HG03196 (cell line): ENCODE measurements around the gene KRT15.

Source experiments
- ATAC-seq: cut with Tn5 transposase; IDR thresholded peaks from one replicate; pipeline ENCODE4 v1.9.1; 2021; ENCODE audit not compliant: unreplicated experiment

KRT15 gene

DNA sequence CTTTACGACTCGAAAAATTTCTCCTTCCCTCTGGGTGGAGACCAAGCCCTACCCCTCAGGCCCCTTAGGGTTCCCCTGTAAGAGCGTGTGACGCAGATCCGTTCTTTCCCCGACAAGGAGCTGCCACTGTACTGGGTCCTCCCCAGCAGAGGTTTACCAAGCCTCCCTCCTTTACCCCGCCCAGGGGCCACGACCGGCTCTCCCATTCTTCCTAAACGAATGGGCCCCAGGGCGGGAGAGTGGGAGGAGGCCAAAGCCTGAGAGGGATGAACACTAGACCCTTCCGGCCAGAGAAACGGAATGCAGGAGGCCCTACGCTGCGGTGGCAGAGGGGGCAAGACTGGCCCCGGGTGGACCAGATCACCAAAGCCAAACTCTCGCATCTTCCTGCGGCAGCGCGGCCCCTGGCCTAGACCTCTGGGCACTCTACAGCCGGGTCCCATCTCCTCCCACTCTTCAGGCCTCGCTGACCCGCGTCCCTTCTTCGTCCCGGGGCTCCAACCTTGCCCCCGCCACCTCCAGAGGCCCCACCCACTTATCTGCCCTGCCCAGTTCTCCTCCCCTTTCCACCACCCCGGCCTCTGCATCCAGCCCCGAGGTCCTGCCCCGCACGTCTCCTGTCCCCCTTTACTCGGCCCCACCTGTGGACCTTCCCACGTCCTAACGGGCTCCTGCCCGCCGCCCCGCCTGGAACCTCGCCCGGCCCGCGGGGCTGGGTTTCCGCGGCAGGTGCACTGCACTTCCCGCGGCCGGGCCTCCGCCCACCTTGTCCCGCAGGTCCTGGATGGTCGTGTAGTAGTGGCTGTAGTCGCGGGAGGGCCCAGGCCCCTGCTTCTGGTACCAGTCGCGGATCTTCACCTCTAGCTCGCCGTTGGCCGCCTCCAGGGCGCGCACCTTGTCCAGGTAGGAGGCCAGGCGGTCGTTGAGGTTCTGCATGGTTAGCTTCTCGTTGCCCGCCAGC lies 8.7 kb upstream of the KRT15 start:
- ATAC-seq, result no peak

DNA sequence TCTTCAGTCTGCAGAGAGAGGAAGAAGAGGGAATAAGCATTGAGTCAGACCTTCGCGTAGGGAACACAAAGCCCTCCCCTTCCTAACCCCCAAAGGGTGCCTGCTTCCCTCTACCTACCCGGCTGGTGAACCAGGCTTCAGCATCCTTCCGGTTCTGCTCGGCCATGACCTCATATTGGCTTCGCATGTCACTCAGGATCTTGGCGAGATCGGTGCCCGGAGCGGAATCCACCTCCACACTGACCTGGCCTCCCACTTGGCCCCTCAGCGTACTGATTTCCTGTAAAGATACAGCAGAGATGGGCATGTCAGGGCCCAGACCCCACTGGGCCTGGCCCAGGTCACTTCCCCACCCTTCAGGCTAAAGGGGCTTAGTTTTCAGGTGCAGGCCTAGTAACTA lies 5.6 kb upstream of the KRT15 start:
- ATAC-seq, result no peak

DNA sequence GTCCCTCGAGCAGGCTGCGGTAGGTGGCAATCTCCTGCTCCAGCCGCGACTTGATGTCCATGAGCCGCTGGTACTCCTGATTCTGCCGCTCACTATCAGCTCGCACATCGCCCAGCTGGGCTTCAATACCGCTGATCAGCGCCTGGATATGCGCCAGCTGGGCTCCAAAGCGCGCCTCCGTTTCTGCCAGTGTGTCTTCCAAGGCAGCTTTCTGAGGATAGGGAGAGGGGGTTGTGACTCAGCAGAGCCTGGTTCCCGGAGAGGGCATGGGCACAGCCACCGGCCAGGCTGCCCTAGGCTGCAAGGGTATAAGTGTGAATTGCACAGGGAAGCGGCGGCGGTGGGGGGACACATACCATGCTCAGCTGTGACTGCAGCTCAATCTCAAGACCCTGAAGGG lies 5.1 kb upstream of the KRT15 start:
- no peak for ATAC-seq

DNA sequence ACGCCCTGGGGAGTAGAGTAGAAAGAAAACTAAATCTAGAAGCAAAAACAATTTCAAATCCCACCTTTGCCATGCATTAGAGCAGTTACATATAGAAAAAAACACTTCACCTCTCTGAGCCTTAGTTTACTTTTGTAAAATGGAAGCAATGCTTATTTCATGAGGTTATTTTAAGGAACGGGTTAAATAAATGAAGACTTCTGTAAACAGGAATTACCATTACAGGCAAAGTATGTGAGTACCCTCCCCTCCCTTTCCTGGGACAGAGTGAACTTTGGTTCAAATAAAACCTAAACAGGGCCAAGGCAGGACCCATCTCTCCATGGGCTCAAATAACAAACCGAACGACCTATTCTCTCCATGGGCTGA lies 4.5 kb upstream of the KRT15 start:
- no peak for ATAC-seq

DNA sequence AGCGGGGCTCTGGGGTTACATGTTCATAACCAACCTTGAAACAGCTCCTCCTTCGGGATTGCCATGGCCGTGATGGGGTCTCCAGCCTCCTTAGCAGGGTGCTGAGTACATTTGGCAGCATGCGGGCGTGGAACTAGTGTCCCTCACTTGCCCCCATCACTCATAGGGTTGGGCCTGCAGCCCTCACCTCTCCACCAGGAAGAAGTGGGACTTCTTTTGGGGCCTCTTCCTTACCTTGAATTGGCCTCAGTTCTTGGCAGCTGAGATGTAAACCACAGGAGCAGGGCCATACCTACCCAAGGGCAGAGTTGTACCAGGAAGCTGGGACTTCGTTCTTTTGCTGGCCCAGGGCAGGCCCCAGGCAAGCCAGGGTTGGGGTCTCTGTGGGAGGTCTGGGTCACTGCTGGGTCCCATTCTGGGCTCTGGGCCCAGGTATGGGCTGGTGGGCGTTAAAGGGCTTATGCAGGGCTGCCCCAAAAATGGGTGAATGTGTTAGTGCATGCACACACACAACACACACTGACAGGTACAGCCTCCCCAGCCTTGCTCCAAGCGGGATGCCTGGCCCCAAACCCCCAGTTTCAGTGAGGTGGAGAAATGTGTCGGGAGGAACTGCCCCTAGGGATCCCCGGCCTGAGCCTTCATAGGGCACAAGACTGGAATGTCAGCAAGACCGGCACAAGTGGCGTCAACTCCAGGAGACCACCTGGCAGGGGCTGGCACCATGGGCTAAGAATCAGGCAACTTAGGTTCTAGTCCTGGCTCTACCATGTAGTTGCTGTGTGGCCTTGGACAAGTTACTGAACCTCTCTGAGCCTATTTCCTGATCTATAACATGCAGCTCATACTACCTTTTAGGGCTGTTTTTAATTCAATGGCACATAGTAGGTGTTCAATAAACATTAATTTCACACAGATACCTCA lies 3.9 kb upstream of the KRT15 start:
- ATAC-seq, result no peak

DNA sequence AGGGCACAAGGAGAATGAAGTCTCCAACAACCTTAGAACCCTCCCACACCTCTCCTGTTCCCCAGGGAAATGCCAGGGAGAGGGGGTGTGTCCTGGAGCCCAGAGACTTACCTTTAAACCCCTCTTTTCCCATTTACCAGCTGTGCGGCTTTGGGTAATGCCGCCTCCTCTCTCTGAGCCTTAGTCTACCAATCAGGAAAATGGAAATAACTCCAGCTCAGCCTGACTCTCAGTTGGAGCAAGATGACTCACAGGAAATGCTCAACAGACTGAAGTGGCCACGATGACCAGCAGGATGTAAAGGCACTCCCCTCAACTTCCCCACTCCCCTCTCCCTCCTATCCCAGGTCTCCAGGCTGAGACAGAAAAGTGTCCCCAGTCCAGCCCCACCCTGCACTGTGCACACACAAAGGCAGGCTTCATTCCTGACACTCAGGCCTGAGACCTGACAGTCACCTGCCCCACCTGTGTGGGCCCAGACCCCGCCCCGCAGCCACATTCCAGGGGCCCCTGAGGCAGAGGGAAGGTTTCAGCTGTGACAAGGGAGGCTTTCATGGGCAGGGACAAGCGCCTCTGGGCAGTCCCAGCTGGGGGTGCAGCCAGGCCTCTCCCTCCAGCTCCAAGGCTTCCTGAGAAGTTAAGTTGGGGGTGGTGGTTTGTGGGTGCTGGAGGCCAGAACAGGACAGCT lies 3.0 kb upstream of the KRT15 start:
- no peak for ATAC-seq

DNA sequence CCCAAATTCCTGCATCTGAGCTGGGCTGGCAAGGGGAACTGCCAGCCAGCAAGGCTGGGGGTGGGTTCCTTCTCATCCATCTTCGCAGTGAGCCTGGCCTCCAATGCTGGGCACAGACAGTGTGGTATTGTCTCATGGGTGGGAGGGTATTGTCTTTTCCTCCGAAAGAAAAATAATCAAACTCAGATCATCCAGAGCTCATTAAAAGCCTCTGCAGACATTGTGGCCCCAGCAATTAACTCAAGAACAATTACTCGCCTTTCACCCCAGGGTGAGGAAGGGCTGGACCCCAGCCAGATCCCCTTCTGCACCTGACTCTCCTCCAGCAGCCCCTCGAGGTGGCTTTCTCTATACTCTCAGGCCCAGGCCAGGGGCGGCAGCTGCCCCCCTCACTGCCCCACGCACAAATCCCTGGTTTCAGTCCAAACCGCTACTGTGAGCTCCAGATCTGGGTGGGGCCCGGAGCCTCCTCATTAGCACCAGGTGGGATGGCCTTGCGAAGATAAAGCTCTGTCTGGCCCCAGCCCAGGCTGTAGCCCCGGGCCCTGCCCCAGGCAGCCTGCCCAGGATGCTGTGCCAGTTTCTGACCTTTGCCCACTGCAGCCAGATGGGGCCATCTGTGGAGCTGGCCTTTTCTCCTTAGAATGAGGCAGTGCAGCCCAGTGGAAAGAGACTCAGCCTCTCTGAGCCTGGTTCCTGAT lies 2.3 kb upstream of the KRT15 start:
- ATAC-seq, result no peak

DNA sequence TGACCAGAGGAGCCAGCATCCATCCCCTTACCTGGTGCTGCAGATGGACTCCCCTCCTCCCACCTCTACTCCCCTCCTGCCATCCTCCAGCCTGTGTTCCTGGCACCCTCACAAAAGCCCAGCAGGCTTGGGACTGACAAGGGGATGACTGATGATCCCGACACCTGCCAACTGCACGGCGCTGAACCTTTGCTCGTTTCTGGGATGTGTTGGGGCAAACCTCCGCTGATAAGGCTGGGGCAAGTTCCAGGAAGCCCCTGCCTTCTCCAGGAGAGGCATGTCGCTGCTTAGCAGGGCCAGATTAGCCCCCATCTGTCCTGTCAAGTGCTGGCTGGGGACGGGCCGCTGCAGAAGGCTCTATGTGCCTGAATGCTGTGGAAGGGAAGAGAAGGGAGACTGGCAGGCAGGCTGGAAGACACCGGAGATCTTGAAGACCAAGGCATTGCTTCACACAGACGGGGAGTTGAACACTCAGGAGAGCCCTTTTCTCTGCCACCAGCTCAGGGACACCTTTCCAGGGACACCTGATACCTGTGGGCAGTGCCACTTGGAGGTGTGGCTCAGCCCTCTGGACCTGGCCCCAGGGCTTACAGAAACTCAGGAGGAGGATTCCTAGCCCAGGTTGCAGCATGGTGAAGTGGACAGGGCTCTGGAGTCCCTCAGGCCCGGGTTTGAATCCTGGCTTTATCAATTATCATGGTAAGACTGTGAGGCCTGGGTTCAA lies 973 bp upstream of the KRT15 start:
- ATAC-seq, result no peak

DNA sequence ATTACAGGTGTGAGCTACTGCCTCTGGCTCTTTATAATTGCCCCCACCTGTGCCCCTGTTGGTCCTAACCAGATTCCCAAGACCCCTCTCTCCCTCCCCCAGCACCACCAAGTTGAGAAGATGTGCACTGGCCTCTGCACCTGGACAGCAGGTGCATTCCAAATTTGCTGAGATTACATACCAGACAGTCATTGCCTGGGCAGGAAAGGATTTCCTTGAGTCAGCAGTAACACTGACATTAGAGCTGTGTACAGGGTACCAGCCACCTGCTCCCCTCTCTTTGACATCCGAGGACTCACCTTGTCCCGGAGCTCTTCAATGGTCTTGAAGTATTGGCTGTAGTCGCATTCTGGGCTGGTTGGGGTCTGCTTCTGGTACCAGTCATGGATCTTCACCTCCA lies 659 bp downstream of the KRT15 start:
- no peak for ATAC-seq

DNA sequence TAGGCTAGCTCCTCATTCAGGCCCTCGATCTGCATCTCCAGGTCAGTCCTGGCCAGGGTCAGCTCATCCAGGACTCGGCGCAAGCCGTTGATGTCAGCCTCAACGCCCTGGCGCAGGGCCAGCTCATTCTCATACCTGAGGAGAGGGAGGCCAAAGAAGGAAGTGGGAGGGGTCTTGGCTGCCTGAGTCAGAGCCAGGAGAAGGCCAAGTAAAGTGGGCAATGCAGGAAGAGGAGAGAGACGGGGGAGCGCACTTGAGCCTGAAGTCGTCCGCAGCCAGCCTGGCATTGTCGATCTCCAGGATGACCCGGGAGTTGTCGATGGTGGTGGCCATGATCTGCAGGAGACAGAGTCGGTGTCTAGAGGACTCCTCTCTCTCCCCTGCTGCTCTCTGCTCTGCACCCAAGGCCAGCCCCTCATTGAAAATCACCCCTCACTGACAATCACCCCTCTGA lies 1.8 kb downstream of the KRT15 start:
- no peak for ATAC-seq

DNA sequence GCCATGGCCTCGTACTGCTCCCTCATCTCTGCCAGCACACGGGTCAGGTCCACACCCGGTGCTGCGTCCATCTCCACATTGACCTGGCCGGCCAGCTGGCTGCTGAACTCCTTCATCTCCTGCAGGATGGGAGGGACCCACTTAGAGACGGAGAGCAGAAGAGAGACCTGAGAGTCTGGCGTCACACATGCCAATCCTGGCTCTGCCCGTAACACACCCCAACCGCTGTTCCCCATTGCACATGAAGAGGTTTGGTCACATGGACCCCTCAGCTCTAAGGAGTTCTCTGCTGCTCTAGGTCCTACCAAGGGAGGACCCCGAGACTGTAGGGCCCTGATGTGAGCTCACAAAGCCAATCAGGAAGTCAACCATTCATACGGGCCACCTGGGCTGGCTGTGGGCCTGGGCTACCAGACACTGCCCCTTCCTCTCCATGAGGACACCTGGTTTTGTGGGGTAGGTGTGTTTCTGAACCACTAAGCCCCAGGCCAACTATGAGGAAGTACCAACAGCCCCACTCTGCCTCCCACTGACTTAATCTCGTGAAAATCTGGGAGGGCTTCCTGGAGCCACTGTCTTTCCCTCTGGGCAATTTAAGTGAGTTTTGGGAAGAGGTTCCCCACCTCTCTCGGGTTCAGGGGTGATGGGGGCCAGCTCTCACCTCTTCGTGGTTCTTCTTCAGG lies 2.4 kb downstream of the KRT15 start:
- ATAC-seq, result no peak

DNA sequence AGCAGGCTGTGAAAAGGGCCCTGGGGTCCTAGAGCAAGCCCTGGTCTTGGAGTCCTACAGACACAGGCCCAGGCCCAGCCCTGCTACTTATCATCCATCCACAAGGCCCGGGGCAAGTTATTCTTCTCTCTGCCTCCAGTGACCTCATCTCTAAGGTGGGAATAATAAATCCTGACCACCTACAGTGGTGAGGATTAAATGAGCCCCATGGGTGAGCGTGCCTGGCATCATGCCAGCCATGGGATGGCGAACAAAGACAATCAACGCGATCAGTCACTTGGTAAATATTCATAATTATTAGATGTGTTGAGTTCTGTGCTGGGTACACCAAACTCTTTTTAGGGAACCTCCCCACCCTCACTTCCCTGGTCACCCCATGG lies 5.5 kb downstream of the KRT15 start:
- no peak for ATAC-seq

DNA sequence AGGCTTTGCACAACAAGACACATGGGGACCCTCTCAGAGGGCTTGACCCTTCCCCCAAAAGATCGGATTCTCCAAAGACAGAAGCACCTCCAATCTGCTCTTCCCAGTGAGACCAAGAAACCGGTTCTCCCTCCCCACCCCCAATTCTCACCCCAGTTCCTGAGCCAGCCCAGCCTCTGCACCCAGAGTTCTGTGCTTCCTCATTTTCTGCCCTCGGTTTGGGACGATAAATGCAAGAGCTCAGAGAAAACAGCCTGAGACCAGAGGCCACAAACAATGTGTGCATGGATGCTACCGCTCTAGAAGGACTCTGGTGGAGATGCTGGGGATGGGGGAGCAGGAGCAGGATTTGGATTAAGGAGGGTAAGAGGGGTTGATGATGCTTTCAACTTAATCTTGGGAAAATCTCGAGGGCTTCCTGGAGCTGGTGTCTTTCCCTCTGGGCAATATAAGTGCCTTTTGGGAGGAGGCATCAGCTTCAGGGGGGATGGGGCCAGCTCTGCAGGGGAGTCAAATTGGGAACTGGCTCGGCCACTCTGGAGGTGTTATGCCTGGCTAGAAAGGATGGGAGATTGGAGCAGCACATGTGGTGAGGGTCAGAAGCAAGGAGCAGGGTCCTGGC lies 6.0 kb downstream of the KRT15 start:
- no peak for ATAC-seq

DNA sequence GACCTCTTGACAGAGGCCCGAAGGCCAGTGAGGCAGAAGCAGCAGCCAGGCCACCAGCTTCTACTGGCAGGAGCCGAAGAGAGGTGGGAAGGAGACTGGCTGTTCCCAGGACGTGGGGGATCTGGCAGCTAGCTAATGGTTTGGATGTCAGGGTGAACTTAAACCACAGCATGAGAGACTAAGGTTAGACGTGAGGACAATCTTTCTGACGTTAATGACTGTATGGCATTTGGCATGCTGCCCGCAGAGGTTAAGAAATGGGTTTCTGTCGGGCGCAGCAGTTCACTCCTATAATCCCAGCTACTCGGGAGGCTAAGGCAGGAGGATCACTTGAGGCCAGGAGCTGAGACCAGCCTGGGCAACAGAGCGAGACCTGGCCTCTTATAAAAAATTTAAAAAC lies 7.0 kb downstream of the KRT15 start:
- no peak for ATAC-seq

DNA sequence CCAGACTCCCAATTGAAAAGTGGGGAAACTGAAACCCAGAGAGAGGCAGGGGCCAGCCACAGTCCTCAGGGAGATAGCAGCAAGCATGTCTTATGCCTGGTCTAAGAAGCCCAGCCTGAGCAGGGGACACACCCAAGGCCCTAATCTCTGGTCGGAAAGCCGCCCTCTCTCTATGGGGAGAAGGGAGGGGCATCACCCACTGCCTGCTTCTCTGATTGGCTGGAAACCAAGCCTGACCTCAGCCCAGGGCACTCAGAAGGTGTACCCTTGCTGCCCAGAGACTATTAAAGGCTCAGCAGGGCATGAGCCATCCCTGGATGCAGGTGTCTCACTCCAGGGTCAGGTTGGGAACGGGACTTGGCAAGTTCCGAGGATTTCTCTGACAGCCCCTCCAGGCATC lies 7.6 kb downstream of the KRT15 start:
- no peak for ATAC-seq

DNA sequence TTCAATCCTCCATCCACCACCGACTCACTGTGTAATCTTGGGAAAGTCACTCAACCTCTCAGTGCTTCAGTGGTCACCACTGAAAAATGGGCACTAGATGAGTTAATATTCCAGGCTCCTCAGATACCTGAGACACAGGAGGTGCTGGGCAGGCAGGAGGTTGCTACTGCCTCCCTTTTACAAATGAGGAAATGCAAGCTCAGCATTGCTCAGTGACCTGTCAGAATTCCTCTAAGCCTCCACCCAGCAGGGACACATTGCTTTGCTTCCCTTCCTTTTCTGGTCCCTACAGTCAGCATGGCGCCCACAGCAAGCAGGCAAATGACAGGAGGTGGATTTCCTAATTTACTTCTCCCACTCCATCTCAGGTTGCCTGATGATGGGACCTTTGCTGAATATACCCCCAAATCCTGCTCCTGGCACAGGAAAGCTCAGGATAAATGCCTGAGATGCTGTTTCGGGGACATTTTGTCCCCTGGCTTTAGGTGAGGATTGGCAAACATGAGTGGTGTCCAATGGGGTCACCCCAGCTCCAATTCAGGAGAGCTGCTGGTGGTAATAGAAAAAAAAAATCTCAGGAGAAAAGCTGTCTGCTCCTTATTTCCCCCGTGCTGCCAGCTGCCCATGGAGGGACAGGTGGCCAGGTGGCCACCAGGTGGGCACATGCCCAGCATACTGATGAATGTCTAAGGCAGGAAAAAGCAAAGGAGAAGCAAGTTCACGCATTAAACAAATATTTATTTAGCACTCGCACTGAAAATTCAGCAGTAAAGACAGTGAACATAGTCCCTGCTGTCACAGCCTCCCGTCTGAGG lies 8.2 kb downstream of the KRT15 start:
- no peak for ATAC-seq

DNA sequence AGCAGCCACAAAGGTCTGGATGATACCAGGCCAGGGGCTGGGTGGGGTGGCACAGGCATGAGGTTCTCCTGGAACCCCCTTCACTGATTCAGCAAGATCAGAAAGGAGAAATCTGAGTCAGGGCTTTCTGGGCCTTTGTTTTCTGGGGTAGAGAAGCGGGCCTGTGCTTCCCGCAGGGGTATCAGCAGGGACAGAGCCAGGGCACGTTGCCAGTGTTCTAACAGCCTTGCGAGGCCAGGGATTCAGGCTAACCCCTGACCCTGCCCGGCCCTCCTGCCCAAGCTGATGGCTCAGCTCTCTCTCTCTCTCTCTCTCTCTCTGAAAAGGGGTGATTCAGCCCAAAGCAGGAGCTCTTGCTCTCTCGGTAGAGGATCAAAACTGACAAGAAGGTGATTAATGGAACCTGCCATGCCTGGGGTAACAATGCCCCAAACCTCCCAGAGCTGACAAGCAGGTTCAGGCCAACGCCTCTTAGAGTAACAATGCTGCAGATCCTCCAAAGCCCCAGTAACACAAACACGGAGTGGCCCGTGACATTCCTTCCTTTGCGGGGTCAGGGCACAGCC lies 11.3 kb downstream of the KRT15 start:
- no peak for ATAC-seq
